SH-SY5Y (cell line): ENCODE results near the gene WDFY3.

ENCODE experiments used
- GATA2 ChIP-seq: IDR thresholded peaks from 2 replicates; pipeline ENCODE4 v1.6.1; 2011; ENCODE audit warnings: mild to moderate bottlenecking, low read depth, low read length
- GATA3 ChIP-seq: IDR thresholded peaks from 2 replicates; pipeline ENCODE4 v1.6.1; 2011; ENCODE audit warnings: low read depth, mild to moderate bottlenecking, low read length, moderate library complexity

DNA sequence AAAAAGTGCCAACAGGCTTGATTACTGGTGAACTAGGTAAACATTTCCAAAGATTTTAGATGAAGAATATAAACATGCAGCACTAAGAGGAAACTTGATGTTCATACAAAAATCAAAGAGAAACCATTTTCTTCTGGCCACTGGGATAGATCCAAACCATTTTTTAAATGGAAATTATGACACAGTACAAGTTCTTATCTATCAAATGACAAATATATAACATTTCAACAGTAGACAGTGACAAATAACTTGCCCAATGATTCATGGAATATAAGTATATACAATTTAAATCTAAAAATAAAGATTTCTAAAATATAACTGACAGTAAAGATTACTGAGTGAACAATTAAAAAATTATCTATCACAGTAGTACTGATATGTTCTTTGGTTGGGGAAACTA, 232.5 kb downstream of the WDFY3 start:
- TF ChIP-seq GATA2 (no peak), GATA3 (no peak)
